ENCODE data around the gene FHOD3. TPM values are rescaled to one million over a fixed set of nuclear protein-coding genes. Genes with fewer than 3 reads are reported as not detected.

Gene FHOD3
- total RNA-seq, 3 donors from 2014 or later = 2.7 to 14.4 (median 4.0) TPM

GRCh38 chr18:36419188-36419899 is 121.8 kb downstream of the FHOD3 start:
- Histone ChIP-seq H3K36me3 (ENCODE audit: low read depth) (no peaks in the 10 kb centered on the region), H3K4me3 (no peak overlapping the region), H3K9me3 (no peaks in the 10 kb centered on the region), H3K4me1 (ENCODE audit: low read depth) (no peaks in the 10 kb centered on the region)
- ATAC-seq (peak; percentile 20), DNase-seq (no peak)
- intact Hi-C loops (cut with DNase I, micrococcal nuclease) = no loop called here
- TF ChIP-seq CTCF (IDR thresholded peaks at IDR 0.05) = no peak

GRCh38 chr18:36419900-36420531 is 122.5 kb downstream of the FHOD3 start:
- intact Hi-C loops (cut with DNase I, micrococcal nuclease) = no loop called here
- no peak overlapping the region for H3K4me3 ChIP-seq
- no peak for TF ChIP-seq CTCF (IDR thresholded peaks at IDR 0.05)
- H3K9me3 ChIP-seq = no peaks in the 10 kb centered on the region
- no peaks in the 10 kb centered on the region for H3K4me1 ChIP-seq (ENCODE audit: low read depth)
- peak in 1 of 3 donors; percentile 14 for DNase-seq
- no peaks in the 10 kb centered on the region for H3K36me3 ChIP-seq (ENCODE audit: low read depth)
- peak; percentile 98 for ATAC-seq

DNA sequence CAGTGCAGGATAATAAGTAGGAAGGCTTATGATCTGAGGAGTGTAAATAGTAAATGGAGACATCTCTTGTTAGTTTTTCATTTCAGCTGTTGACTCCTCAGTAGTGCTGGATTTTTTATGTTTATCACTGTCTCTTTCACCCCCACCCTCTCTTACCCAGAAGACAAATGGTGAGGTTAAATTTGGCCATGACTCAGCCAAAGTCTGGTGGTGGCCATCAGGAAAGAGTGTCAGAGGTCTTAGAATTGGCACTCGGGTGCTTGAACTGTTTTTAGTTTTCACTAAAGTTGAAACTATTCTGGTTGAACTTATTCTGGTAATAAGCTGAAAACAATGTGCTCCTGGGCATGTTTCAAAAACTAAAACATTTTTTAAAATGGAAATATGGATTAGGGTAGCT is 123.3 kb downstream of the FHOD3 start:
- H3K4me1 ChIP-seq (ENCODE audit: low read depth) = no peaks in the 10 kb centered on the region
- DNase-seq (no peak), ATAC-seq (no peak)
- intact Hi-C loops (cut with DNase I, micrococcal nuclease) = no loop called here
- no peak overlapping the region for H3K4me3 ChIP-seq
- TF ChIP-seq CTCF (IDR thresholded peaks at IDR 0.05) = no peak
- no peaks in the 10 kb centered on the region for H3K9me3 ChIP-seq
- no peaks in the 10 kb centered on the region for H3K36me3 ChIP-seq (ENCODE audit: low read depth)

- H3K9me3 ChIP-seq = no peaks in the 10 kb centered on the region
- no peaks in the 10 kb centered on the region for H3K4me1 ChIP-seq (ENCODE audit: low read depth)
- intact Hi-C loops (cut with DNase I, micrococcal nuclease) = no loop called here
- ATAC-seq = no peak
- no peak for DNase-seq
- no peak for TF ChIP-seq CTCF (IDR thresholded peaks at IDR 0.05)
- H3K36me3 ChIP-seq (ENCODE audit: low read depth) = no peaks in the 10 kb centered on the region
- H3K4me3 ChIP-seq = no peak overlapping the region
Measured at GRCh38 chr18:36424741-36425142, 127.2 kb downstream of the FHOD3 start.

DNA sequence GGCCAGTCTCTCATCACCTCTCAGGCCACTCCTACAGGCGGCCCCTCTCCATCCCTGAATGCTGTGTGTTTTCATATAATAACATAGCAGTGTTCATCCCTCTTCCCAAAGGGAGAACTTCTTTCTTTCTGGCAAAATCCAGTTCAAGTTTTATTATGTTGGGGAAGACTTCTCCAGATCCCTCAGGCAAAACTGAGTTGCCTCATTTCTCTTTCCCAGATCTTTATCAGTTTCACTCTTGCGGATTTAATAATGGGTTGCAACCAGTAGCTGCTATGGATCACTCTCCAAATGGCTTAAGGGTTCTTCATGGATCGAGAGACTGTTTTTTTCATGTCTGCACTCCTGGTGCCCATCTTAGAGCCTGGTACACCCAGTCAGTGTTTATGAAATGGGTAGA is 129.9 kb downstream of the FHOD3 start:
- intact Hi-C loops (cut with DNase I, micrococcal nuclease) = no loop called here

More for the DNA sequence above, 129.9 kb downstream of the FHOD3 start:
- DNase-seq (no peak), ATAC-seq (no peak)
- Histone ChIP-seq H3K9me3 (no peaks in the 10 kb centered on the region), H3K4me1 (ENCODE audit: low read depth) (no peaks in the 10 kb centered on the region), H3K4me3 (no peak overlapping the region), H3K36me3 (ENCODE audit: low read depth) (no peaks in the 10 kb centered on the region)
- no peak for TF ChIP-seq CTCF (IDR thresholded peaks at IDR 0.05)

Measured in mucosa of descending colon (tissue), 3 donors.